NCI-H2081 (cell line): ENCODE results near the gene TERT.

ENCODE experiments used
- DNase-seq, 2 experiments: peaks; one replicate each; lab custom pipeline; 2025; lab: John Stamatoyannopoulos, UW

TERT gene

DNA sequence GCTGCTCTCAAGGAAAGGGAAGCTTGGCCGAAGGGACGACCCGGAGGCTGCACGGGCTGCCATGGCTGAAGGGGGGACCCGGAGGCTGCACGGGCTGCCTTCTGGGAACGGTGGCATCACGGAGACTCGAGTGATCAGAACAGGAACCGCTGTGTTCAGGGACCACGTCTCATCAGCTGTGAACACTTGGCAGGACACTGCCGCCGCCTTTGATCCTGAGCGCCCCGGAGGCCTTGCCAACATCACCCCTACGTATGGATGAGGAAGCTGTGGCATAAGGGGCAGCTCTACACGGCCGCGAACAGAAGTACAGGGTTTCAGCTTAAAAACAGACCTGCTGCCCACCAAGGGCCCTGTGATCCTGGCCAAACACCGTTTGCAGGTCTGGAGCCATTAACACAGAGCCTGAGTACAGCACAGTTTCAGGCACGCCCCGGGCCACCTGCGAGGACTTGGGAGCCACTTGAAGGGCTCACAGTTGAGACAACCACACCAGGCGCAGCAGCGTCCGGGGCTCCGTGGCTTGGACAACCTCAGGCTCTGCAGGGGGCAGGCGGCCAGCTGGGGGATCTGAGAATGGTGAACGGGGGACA is 23.9 kb upstream of the TERT start:
- DNase-seq, result no peak

DNA sequence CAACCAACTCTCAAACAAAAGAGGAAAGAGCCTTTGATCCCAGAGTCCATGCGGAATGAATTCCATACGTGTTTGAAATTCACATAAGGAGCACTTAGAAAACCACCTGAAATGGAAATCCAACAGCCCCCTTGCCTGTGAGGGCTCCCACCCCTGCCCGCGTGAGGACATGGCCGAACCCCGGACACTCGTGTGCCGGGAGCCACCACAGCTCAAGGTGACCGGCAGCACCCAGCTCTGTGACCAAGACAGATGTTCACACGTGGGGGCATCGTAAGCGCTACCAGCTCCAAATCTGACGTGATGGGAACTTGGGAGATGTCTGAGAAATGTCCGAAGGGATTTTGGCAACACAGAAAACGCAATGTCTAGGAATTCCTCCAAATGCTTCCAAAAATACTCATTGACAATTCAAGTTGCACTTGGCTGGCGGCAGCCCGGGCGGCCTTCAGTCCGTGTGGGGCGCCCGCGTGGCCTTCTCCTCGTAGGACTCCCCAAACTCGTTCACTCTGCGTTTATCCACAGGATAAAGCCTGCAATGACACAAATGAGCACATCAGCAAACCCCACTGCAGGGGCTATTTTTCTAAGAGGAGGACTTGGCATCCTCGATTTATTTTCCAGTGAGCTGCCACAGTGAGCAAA is 23.2 kb upstream of the TERT start:
- DNase-seq, result no peak

DNA sequence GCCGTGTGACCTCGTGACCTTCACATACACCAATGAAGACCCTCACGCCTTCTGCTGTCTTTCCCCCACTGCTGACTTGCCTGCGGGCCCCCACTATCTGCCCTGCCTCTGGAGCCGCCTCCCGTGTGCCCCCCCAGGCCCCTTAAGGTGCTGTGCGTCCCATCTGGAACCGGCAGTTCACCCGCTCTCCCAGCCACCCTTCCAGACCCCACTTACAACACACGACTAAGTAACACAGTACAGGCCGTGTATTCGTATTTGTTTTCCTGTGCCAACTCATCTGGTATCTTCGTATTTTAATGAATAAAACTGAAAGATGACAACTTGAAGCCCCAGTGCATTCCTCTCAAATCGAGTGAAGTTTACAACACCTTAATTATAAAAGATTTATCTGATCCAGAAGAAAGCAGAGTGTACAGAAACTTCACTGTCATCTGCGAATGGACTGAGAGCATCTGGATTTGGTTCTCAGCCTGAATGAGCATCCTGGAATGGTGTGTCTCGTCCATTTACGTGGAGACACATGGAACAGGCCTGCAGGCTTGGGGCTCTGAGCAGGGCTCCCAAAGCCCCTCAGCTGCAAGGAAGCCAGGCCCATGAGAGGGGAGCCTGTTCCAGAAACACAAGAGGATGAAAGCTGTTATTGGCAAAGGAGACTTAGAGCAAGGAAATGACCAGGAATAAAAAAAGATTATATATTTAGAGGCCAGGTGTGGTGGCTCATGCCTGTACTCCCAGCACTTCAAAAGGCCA is 21.9 kb upstream of the TERT start:
- DNase-seq, result no peak

DNA sequence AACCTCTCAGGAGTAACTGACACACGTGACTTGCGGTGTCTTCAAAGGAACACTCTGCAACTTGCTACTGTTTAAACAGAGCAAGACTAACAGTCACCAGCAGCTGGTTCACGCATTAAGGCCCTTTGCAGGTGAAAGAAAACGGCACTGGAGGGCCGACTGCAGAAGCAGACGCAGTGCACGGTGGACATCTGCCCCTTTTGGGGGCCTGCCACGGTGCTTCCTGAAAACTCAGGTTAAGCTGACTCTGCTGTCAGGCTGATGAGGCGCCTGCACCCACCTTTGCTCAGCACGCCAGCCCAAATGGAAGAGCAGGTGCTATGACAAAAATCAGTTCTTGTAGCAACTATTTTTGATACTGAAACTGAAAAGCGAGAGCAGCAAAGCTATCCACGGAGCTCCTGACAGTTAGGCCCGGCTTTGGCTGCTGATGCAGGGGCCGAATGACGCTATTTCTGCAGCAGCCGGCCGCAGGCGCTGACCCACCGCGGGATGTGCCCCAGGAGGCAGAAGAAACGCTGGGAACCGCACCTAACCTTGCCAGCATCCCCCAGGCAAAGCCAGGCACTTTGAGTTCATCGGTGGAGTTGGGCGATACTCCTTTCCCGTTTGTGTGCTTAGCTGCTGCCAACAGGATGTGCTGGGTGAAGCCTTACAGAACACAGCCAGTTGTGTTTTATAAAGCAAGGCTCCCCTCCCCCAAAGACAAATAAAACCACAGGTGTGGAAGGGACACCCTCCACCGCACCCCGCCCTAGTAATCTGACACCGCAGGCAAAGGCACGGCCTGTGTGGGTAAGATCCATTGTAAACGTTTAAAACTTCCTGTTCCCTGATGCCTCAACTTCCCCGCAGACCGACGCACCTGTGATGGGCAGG is 21.1 kb upstream of the TERT start:
- DNase-seq, result peak; percentile 100

DNA sequence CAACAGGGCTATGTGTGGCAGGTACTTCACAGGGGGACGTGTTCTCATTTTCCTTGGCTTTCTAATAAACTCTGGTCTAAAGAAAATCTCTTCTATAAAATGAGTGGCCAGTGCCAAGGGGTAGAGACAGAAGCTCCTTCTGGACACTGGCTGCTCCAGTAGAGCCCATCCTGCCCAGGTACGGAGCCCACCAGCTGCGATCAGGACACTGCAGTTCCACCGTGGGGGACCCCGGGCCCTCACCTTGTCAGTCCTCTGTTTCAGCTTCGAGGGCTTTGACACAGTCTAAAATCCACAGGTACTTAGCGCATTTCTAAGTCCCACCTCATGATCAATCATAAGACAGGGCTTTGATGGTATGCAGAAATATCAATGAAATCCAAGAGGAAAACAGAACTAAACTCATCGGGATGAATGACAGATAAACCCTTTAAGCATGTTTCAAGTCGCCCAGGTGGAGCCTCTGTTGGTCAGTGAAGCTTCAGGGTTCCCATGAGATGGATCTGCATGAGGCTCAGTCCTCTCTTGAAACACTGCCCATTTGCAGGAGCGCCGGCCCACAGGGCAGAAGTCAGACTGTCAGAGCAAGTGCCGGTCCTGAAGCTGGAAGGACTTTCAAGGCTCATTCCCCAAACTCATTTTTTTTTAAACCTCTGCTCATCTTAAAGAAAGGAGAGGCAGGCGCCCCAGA is 20.3 kb upstream of the TERT start:
- peak in 1 of 2 experiments; percentile 50 for DNase-seq

DNA sequence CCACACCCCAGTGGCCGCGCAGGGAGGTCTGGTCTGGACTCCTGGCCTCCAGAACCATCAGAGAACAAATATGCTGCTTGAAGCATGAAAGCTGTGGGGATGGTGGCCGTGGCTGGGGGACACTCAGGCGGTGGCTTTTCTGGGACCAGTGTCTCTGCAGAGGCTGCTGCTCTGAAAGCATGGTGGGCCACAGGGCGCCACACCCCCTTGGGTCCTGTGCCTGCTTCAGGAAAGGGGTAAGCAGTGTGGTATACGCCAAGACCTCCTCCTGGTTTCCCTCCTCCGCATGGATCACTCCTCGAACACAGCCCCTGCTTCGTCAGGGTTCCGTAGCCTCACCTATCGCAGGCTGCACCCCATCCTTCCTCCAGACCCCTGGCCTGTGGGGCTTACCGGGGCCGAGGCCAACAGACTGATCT is 19.7 kb upstream of the TERT start:
- DNase-seq, result no peak

DNA sequence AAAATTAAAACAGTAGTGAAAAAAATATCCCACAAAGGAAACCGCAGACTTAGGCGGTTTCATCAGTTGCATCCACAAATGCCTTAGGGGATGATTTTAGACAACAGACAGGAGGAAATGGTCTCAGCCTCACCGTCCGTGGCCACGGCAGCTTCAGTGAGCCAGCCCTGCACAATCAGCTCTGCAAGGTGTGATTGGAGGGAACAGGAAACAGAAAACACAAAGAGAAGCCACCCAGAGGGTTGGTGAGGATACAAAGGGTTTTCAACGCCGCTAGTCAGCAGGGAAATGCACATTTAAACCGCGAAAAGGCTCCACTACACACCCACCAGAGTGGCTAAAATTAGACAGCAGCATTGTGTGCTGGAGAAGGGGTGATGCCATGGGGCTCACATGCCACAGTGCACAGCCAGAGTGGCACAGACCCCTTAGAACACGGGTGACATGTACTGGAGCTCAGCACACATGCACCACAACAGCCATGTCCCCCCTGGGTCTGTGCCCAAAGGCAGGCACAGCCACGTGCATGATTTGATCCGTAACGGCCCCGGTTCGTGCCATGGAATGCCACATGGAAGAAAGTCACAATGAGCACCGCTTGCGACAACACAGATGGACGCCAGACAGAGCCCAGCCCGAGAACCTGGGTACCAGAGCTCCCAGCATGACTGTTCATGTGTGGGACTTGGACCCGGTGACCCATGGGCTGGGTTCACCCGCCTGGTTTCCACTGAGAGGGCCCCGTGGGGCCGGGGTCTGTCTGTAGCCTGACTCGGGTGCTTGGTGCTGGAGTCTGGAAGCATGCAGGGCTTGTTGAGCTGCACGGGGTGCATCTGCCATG is 18.3 kb upstream of the TERT start:
- DNase-seq, result peak; percentile 79 to 86

DNA sequence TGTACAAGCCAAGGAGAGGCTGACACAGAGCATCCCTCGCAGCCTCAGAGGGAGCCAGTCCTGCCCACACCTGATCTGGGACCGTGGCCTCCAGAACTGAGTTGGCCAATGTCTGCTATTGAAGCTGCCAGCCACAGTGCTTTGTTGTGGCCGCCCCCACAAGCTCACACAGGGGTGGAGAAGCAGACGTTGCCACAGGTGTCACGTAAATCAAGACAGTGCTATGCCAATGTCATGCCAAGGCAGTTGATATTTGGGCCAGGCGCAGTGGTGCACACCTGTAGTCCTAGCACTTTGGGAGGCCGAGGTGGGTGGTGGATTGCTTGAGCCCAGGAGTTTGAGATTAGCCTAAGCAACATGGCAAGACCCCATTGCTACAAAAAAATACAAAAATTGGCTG is 17.3 kb upstream of the TERT start:
- DNase-seq, result no peak

DNA sequence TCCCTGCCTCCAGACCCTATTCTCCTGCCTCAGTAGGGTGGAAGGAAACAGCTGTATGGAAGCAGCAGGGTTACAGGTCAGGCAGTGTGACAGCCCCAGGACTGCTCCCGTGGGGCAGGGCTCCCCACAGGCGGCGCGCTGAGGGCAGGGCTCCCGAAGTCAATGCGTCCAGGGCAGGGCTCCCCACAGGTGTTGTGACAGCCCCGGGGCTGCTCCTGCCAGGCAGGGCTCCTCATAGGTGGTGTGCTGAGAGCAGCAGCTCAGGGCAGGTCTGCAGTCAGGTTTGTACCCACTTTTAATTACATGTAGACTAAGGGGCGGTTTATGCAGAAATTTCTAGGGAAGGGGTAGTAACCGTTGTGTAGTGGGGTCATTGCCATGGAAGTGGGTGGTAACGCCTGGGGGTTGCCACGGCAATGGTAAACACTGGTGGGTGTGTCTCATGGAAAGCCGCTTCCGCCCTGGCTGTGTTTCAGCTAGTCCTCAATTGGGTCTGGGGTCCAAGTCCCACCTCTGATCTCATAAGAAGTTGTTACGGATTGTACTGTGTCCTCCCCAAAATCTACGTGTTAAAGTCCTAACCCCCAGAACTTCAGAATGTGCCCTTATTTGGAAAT is 16.7 kb upstream of the TERT start:
- no peak for DNase-seq

DNA sequence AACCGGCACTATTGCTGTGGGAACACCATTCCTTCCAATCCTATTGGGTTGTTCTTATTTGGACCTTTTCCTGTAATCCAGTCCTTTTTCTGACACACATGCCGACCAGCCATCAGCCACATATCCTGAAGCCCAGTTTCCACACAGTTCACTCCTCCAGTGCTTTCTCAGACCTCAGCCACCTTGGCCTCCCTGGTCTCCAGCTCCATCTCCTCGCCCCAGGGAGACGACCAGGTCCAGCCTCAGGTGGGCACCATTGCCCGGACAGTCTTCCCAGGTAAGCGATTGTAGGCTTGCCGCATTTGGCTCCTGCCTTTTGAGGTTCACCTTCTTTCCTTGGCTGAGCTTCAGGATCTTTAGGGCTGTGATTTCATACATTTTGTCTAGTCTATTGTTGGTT is 15.2 kb upstream of the TERT start:
- no peak for DNase-seq

DNA sequence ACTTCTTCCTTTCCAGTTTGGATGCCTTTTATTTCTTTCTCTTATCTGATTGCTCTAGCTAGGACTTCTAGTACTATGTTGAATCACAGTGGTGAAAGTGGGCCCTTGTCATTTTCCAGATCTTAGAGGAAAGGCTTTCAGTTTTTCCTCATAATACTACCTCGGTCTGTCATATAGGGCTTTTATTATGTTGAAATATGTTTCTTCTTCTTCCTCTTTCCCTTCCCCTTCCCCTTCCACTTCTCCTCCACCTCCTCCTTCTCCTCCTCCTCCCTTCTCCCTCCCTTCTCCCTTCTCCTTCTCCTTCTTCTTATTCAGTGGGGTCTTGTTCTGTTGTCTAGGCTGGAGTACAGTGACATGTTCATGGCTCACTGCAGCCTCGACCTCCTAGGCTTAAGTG is 9.2 kb upstream of the TERT start:
- DNase-seq, result no peak

DNA sequence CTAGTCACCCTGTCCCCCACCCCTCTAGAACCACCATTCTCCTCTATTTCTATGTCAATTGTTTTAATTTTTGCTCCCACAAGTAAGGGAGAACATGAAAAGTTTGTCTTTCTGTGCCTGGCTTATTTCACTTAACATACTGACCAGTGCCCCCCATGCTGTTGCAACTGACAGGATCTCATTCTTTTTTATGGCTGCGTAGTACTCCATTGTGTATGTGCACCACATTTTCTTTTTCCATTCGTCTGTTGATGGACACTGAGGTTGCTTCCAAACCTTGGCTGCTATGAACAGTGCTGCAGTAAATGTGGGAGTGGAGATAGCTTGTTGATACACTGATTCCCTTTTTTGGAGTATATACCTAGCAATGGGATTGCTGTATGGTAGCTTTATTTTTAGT is 7.4 kb upstream of the TERT start:
- DNase-seq, result no peak

DNA sequence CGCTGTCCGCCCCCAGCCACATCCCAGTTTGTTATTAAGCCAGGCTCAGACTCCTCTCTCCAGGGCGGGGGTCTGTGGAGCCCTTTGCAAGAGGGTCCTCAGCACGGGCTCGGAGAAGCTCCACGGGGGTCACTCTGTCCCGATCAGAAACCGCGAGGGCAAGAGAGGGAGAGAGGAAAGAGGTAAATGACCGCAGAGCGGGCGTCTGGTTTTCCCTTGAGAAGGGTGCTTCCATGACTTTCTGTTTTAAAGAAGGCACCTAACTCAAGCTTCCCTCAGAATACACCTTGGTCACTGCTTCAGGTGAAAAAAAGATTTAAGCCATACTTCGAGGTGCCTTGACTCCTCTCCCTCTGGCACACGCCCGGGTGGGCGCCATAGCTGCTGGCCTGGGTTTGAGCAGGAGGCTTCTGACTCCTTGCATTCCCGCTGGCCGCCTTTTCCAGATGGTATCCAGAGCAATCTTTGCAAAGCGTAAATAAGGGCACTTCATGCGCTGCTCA is 5.8 kb upstream of the TERT start:
- DNase-seq, result no peak

DNA sequence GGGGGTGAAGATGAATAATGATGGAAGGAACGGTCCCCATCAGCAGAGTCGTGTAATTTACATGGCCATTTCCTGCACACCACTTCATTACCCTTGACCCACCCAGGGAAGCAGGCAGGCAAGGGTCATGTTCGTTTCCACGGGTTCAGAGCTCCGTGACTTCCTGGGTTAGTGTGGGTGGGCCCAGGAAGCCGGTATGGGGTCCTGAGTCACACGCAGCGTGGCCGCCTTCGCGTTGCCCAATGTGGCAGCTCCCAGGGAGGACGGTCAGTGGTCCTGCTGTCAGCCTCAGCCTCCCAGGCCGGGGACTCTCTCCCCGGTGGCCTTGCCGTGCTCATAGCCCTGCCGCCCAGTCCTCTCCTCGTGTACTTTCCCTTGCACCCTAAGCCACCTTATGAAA is 5.1 kb upstream of the TERT start:
- DNase-seq, result no peak

DNA sequence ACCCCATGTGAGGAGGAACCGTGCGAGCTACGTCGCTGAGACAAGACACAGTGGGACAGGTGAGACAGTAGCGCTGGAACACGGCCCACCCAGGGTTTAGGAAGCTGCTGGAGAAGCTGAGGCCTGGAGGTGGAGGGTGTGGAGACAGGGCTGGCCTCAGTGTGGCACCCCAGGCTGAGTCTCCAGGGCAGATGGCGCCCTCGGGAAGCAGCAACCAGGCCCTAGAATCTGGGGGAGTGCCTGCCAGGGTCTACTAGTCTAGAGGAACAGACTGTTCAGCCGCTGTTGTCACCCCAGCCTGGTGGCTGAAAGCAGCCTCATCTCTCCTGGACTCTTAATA is 4.6 kb upstream of the TERT start:
- no peak for DNase-seq

DNA sequence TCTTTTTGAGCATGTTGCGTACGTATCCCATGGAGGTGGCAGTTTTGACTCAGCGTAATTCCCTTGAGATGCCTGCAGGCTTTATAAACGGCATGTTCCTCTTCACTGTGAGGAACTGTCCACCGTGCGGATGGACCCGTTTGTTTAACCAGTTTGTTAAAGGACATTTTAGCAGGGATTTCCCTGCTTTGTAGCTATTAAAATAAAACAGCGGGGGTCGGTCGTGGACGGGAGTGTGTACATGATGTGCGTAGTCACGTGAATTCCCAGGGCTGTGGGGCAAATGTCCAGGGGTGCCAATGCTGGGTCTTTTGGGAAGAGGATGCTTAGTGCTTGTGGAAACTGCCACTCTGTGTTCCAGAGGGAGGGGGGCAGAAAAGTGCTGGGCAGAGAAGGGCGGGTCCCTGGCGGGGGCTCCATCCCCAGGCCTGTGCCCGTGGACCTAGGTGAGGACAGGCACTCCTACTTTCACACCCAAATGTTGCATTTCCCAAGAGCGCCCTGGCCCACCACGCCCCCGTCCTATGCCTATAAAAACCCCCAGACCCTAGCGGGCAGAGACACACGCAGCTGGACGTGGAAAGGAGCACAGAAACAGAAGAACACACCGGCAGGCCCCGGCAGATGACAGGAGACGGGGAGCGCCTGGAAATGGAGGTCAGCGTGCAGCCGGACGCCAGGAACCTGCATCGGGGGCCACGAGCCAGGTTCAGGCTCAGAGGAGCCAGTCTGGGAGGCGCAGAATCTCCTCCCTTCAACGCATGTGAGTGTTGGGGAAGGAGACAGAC is 4.0 kb upstream of the TERT start:
- no peak for DNase-seq

DNA sequence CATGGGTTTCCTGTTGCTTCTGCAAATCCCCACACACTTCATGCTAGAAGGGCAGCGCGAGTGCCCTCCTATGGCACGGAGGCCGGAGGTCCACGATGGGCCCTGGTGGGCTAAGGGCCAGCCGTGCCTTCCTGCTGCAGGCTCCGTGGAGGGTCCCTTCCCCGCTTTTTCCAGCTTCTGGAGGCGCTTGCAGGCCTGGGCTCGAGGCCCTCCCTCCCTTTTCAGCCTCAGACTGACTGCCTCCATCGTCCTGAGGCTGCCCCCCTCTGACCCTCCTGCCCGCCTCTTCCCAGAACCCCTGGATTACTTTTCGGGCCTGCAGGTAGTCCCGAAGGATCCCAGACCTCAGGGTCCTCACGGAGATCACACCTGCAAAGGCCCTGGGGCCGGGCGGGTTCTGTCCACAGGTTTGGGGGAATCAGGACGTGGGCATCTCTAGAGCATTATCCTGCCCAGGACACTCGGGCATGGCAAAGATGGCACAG is 3.2 kb upstream of the TERT start:
- no peak for DNase-seq

DNA sequence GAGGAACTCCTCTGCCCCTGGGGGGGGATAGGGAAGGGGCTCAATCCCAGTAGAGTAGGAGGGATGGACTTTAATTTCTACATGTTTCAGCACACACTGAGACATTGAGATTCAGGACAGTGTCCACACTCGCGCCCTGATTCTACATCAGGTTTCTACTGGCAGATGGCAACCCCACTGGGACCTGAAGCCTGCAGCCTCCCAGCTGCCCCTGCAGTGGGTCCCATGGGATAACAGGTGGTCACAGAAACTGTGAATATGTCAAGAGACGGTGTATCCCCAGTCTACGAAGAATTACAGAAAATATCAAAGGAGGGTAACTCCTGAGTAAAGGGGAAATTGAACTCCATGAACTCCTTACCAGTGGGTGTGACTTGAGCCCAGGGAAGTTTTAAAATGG is 2.4 kb upstream of the TERT start:
- DNase-seq, result no peak

DNA sequence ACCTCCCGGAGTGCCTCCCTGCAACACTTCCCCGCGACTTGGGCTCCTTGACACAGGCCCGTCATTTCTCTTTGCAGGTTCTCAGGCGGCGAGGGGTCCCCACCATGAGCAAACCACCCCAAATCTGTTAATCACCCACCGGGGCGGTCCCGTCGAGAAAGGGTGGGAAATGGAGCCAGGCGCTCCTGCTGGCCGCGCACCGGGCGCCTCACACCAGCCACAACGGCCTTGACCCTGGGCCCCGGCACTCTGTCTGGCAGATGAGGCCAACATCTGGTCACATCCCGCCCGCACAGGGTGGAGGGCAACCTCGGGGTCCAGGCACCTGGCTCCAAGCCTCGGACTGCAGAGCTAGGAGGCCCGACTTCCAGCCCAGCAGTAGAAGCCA is 776 bp upstream of the TERT start:
- DNase-seq, result no peak
